Endometrial microvascular endothelial cells (primary cell): ENCODE results near the gene RAD51B. TPM values are rescaled to one million over a fixed set of nuclear protein-coding genes. Genes with fewer than 3 reads are reported as not detected.

Experiments used
- in situ Hi-C: cut with HindIII; loops from 2 replicates; pipeline ENCODE4 v1.10.0; 2017; ENCODE audit warnings: low sequenced_read_pairs, low pct_unique_long_range_greater_than_20kb; ENCODE audit errors: inconsistent ontology term
- total RNA-seq: library from RNA; depleted of rRNA; stranded (reverse); fragments of >200 nt; gene quantifications from one replicate; pipeline ENCODE4 v1.2.3, GENCODE V29; 2015; ENCODE audit errors: inconsistent ontology term

RAD51B gene
- total RNA-seq, 1 donor from 2014 or later = 16.4 TPM

- in situ Hi-C loops = no loop called here
Observed at GRCh38 chr14:67882986-67883555, 63.5 kb downstream of the RAD51B start.

- in situ Hi-C loops = no loop called here
Observed at GRCh38 chr14:67883717-67884116, 64.1 kb downstream of the RAD51B start.

- in situ Hi-C loops = no loop called here
Observed at GRCh38 chr14:67886191-67886590, 66.6 kb downstream of the RAD51B start.

GRCh38 chr14:67887478-67887877 lies 67.9 kb downstream of the RAD51B start:
- in situ Hi-C loops = no loop called here

- in situ Hi-C loops = no loop called here
Observed at GRCh38 chr14:67889455-67889854, 69.9 kb downstream of the RAD51B start.

GRCh38 chr14:67892466-67893100 lies 73.0 kb downstream of the RAD51B start:
- in situ Hi-C loops = no loop called here

- in situ Hi-C loops = no loop called here
Observed at GRCh38 chr14:67900231-67900630, 80.7 kb downstream of the RAD51B start.

- in situ Hi-C loops = no loop called here
Observed at GRCh38 chr14:67908052-67908754, 88.6 kb downstream of the RAD51B start.

GRCh38 chr14:67911562-67911961 lies 92.0 kb downstream of the RAD51B start:
- in situ Hi-C loops = no loop called here

GRCh38 chr14:67916430-67916829 lies 96.9 kb downstream of the RAD51B start:
- in situ Hi-C loops = no loop called here

GRCh38 chr14:67917006-67917405 lies 97.4 kb downstream of the RAD51B start:
- in situ Hi-C loops = no loop called here

- in situ Hi-C loops = no loop called here
Observed at GRCh38 chr14:67918838-67919237, 99.3 kb downstream of the RAD51B start.

- in situ Hi-C loops = no loop called here
Observed at GRCh38 chr14:67919259-67920032, 99.9 kb downstream of the RAD51B start.

- in situ Hi-C loops = loop anchor here (25.0 kb wide), 2 partner anchors 660 to 885 kb away; no protein-coding TSS in a partner anchor
Observed at GRCh38 chr14:67926821-67927220, 107.2 kb downstream of the RAD51B start.

GRCh38 chr14:67927244-67927643 lies 107.7 kb downstream of the RAD51B start:
- in situ Hi-C loops = loop anchor here (25.0 kb wide), 2 partner anchors 660 to 885 kb away; no protein-coding TSS in a partner anchor

GRCh38 chr14:67928375-67928774 lies 108.8 kb downstream of the RAD51B start:
- in situ Hi-C loops = loop anchor here (25.0 kb wide), 2 partner anchors 659 to 884 kb away; no protein-coding TSS in a partner anchor

GRCh38 chr14:67932708-67933246 lies 113.2 kb downstream of the RAD51B start:
- in situ Hi-C loops = loop anchor here (25.0 kb wide), 2 partner anchors 655 to 880 kb away; no protein-coding TSS in a partner anchor

GRCh38 chr14:67933266-67933665 lies 113.7 kb downstream of the RAD51B start:
- in situ Hi-C loops = loop anchor here (25.0 kb wide), 2 partner anchors 654 to 879 kb away; no protein-coding TSS in a partner anchor

- in situ Hi-C loops = loop anchor here (25.0 kb wide), 2 partner anchors 653 to 878 kb away; no protein-coding TSS in a partner anchor
Observed at GRCh38 chr14:67934087-67934486, 114.5 kb downstream of the RAD51B start.
